Brain microvascular endothelial cell (primary cell): ENCODE data around the gene TIPIN.

ENCODE experiments used
- DNase-seq: peaks from one replicate; pipeline ENCODE4 v3.0.0-alpha.2; 2020
- H3K27ac ChIP-seq: fragments of 250-450 bp; sonication (Bioruptor Pico); 2 replicates; pipeline ENCODE4 v1.5.1; 2020; ENCODE audit warnings: mild to moderate bottlenecking, moderate library complexity
- H3K27me3 ChIP-seq: fragments of 250-450 bp; sonication (Bioruptor Pico); replicated peaks from 2 replicates; pipeline ENCODE4 v1.5.1; 2020; ENCODE audit warnings: mild to moderate bottlenecking
- H3K36me3 ChIP-seq: fragments of 250-450 bp; sonication (Bioruptor Pico); replicated peaks from 2 replicates; pipeline ENCODE4 v1.5.1; 2020; ENCODE audit warnings: mild to moderate bottlenecking
- H3K4me3 ChIP-seq: 2 replicates; pipeline ENCODE4 v1.5.1; 2011; ENCODE audit warnings: low read depth, mild to moderate bottlenecking, control low read depth, low read length, moderate library complexity
- CTCF ChIP-seq: IDR thresholded peaks from 2 replicates; pipeline ENCODE4 v1.5.1; 2011; ENCODE audit warnings: low read depth, mild to moderate bottlenecking, moderate library complexity, low read length, control low read depth, inconsistent platforms; ENCODE audit errors: missing control alignments
- in situ Hi-C: cut with HindIII; loops from 2 replicates; pipeline ENCODE4 v1.10.0; 2017; ENCODE audit warnings: low sequenced_read_pairs, low pct_ligation_motif_present

The TIPIN gene

GRCh38 chr15:66302489-66303278 is 53.8 kb downstream of the TIPIN start:
- Histone ChIP-seq H3K36me3 (no peaks in the 10 kb centered on the region), H3K27me3 (no peaks in the 10 kb centered on the region), H3K4me3 (no peak overlapping the region), H3K27ac (no peak overlapping the region)
- no peak for TF ChIP-seq CTCF
- in situ Hi-C loops: no loop called here
- no peak for DNase-seq

GRCh38 chr15:66298803-66299251 is 57.7 kb downstream of the TIPIN start:
- H3K36me3 ChIP-seq: no peaks in the 10 kb centered on the region
- H3K27me3 ChIP-seq: no peaks in the 10 kb centered on the region
- in situ Hi-C loops: no loop called here
- no peak for TF ChIP-seq CTCF
- H3K4me3 ChIP-seq: no peak overlapping the region
- no peak for DNase-seq
- H3K27ac ChIP-seq: no peak overlapping the region

- DNase-seq: no peak
- in situ Hi-C loops: no loop called here
- H3K27ac ChIP-seq: no peak overlapping the region
- TF ChIP-seq CTCF: no peak
- H3K27me3 ChIP-seq: no peaks in the 10 kb centered on the region
- no peaks in the 10 kb centered on the region for H3K36me3 ChIP-seq
- no peak overlapping the region for H3K4me3 ChIP-seq
Measured at GRCh38 chr15:66296186-66296585, 60.3 kb downstream of the TIPIN start.

GRCh38 chr15:66294932-66295235 is 61.6 kb downstream of the TIPIN start:
- no peaks in the 10 kb centered on the region for H3K36me3 ChIP-seq
- peak overlapping the region; percentile 38 for H3K27ac ChIP-seq
- in situ Hi-C loops: no loop called here
- H3K4me3 ChIP-seq: no peak overlapping the region
- no peak for TF ChIP-seq CTCF
- peak; percentile 15 for DNase-seq
- H3K27me3 ChIP-seq: no peaks in the 10 kb centered on the region

- Histone ChIP-seq H3K4me3 (peak overlapping the region; percentile 61), H3K27me3 (no peaks in the 10 kb centered on the region), H3K36me3 (no peaks in the 10 kb centered on the region), H3K27ac (peak overlapping the region; percentile 38)
- DNase-seq: peak; percentile 39
- no peak for TF ChIP-seq CTCF
- in situ Hi-C loops: no loop called here
Measured at GRCh38 chr15:66294157-66294931, 62.1 kb downstream of the TIPIN start.
